Endothelial cell of umbilical vein (primary cell): ENCODE measurements around the gene NR1I3. TPM values are rescaled to one million over a fixed set of nuclear protein-coding genes. Genes with fewer than 3 reads are reported as not detected.
A peak's percentile ranks its signal among the peaks of the same experiment; 100 is the strongest.

Experiments used
- BruUV-seq: library from RNA; stranded (reverse); fragments of 400-500 nt; replicated peaks from 2 replicates; lab custom pipeline; 2021; lab: Mats Ljungman, UMichigan
- CTCF ChIA-PET: fragments of 300-600, 350-600 bp; sonication (Branson Sonifier 250); formaldehyde crosslinking; loops from one replicate; lab custom pipeline; 2021; ENCODE audit warnings: antibody characterized with exemption, inconsistent platforms; lab: Charles Lee
- POLR2A ChIA-PET: fragments of 300-600, 350-600 bp; sonication (Branson Sonifier 250); formaldehyde crosslinking; loops from one replicate; lab custom pipeline; 2021; ENCODE audit warnings: antibody characterized with exemption, inconsistent platforms; lab: Charles Lee
- DNase-seq: peaks from one replicate; pipeline ENCODE4 v3.0.0-alpha.2; 2011; ENCODE audit warnings: low read depth, low spot score
- FAIRE-seq: peaks from 2 replicates; lab custom pipeline; 2011; peaks lifted over from hg19 to GRCh38; lab: Jason Lieb, UNC
- H2AFZ ChIP-seq: 2 replicates; pipeline ENCODE4 v1.6.0; 2012; ENCODE audit warnings: low read depth, low read length, control low read depth, inconsistent platforms
- H3K27ac ChIP-seq: 2 replicates; pipeline ENCODE4 v1.5.1; 2011; ENCODE audit warnings: low read depth, mild to moderate bottlenecking, control low read depth, low read length, moderate library complexity; ENCODE audit not compliant: insufficient read depth
- H3K27me3 ChIP-seq, 2 experiments: 2 replicates each; pipeline versions ENCODE4 v1.6.0 to v1.6.1; 2011; ENCODE audit warnings: low read length in 2 of 2, mixed read lengths in 1 of 2; ENCODE audit not compliant: control insufficient read depth in 2 of 2, insufficient read depth in 2 of 2
- H3K36me3 ChIP-seq, 2 experiments: 2 replicates in 1 of 2; 3 replicates in 1 of 2; pipeline ENCODE4 v1.5.1; 2011; ENCODE audit warnings: low read length in 2 of 2, mild to moderate bottlenecking in 1 of 2, moderate library complexity in 1 of 2; ENCODE audit not compliant: control insufficient read depth in 2 of 2, insufficient read depth in 2 of 2; ENCODE audit errors: extremely low read depth in 1 of 2
- H3K4me1 ChIP-seq: 3 replicates; pipeline ENCODE4 v1.5.1; 2011; ENCODE audit warnings: mild to moderate bottlenecking, low read length; ENCODE audit not compliant: control insufficient read depth, insufficient read depth; ENCODE audit errors: extremely low read depth
- H3K4me2 ChIP-seq: 2 replicates; pipeline ENCODE4 v1.6.1; 2011; ENCODE audit warnings: low read length, control low read depth, mixed read lengths; ENCODE audit not compliant: insufficient read depth
- H3K4me3 ChIP-seq, 3 experiments: fragments of 200-600 bp in 1 of 3; sonication (generic), shearing (Covaris generic) in 1 of 3; replicated peaks in 1 of 3; 2 replicates each; pipeline ENCODE4 v1.5.1; 2011 to 2016; ENCODE audit warnings: control low read depth in 3 of 3, low read length in 3 of 3, mild to moderate bottlenecking in 2 of 3, inconsistent platforms in 1 of 3, low read depth in 1 of 3, moderate library complexity in 1 of 3; ENCODE audit not compliant: insufficient read depth in 1 of 3
- H3K79me2 ChIP-seq: 2 replicates; pipeline ENCODE4 v1.6.0; 2012; ENCODE audit warnings: low read length, inconsistent platforms; ENCODE audit not compliant: control insufficient read depth, insufficient read depth
- H3K9ac ChIP-seq: replicated peaks from 2 replicates; pipeline ENCODE3; 2011; ENCODE audit warnings: low read length, control low read depth; ENCODE audit not compliant: insufficient read depth; ENCODE audit errors: extremely low read depth
- H3K9me1 ChIP-seq: replicated peaks from 3 replicates; pipeline ENCODE4 v1.6.0; 2011; ENCODE audit warnings: mild to moderate bottlenecking, low read length; ENCODE audit not compliant: control insufficient read depth, insufficient read depth; ENCODE audit errors: extremely low read depth
- H3K9me3 ChIP-seq: replicated peaks from 2 replicates; pipeline ENCODE4 v1.5.1; 2012; ENCODE audit warnings: low read length, inconsistent platforms; ENCODE audit not compliant: control insufficient read depth, insufficient read depth
- H4K20me1 ChIP-seq: replicated peaks from 2 replicates; pipeline ENCODE3; 2011; ENCODE audit warnings: mild to moderate bottlenecking, low read length; ENCODE audit not compliant: control insufficient read depth, insufficient read depth; ENCODE audit errors: extremely low read depth
- CTCF ChIP-seq, 2 donors: IDR thresholded peaks; 1 replicate in 1 of 2; 2 replicates in 1 of 2; pipeline ENCODE4 v1.5.1; 2011; ENCODE audit warnings: low read length in 2 of 2, mild to moderate bottlenecking in 2 of 2, moderate library complexity in 2 of 2, control low read depth in 1 of 2, inconsistent platforms in 1 of 2, low read depth in 1 of 2; ENCODE audit not compliant: insufficient read depth in 1 of 2; ENCODE audit errors: extremely low read depth in 1 of 2
- EZH2 ChIP-seq: IDR thresholded peaks from 2 replicates; pipeline ENCODE4 v1.6.1; 2012; ENCODE audit warnings: borderline replicate concordance, low read depth, mild to moderate bottlenecking, moderate library complexity, low read length, inconsistent platforms; ENCODE audit not compliant: severe bottlenecking
- FOS ChIP-seq: IDR thresholded peaks from 2 replicates; pipeline ENCODE4 v1.6.1; 2011; ENCODE audit warnings: mild to moderate bottlenecking, low read length, moderate library complexity, borderline replicate concordance; ENCODE audit not compliant: insufficient read depth
- GATA2 ChIP-seq: IDR thresholded peaks from 2 replicates; pipeline ENCODE4 v1.7.0; 2011; ENCODE audit warnings: low read depth, mild to moderate bottlenecking, moderate library complexity, mixed read lengths, low read length; ENCODE audit not compliant: insufficient read length, insufficient read depth
- JUN ChIP-seq: IDR thresholded peaks from 2 replicates; pipeline ENCODE4 v1.6.1; 2011; ENCODE audit warnings: borderline replicate concordance, low read depth; ENCODE audit not compliant: insufficient read length, insufficient read depth
- MAX ChIP-seq: IDR thresholded peaks from 2 replicates; pipeline ENCODE4 v1.6.1; 2011; ENCODE audit not compliant: insufficient read depth, insufficient read length
- MYC ChIP-seq: IDR thresholded peaks from one replicate; pipeline ENCODE4 v1.6.1; 2011; ENCODE audit warnings: mild to moderate bottlenecking, low read depth, low read length
- POLR2A ChIP-seq: IDR thresholded peaks from 2 replicates; pipeline ENCODE4 v1.6.1; 2012; ENCODE audit warnings: low read depth, mild to moderate bottlenecking, control low read depth, low read length
- POLR2AphosphoS5 ChIP-seq: IDR thresholded peaks from 2 replicates; pipeline ENCODE4 v1.6.1; 2012; ENCODE audit warnings: low read depth, mild to moderate bottlenecking, control low read depth, low read length, moderate library complexity; ENCODE audit not compliant: insufficient read depth
- dilution Hi-C: fragments of 300-500 bp; cut with MboI; formaldehyde crosslinking; loops from one replicate; pipeline ENCODE4 v1.15.0; 2019; ENCODE audit warnings: low sequenced_read_pairs; ENCODE audit not compliant: extremely low pct_ligation_motif_present
- intact Hi-C: fragments of 100-400 bp; cut with micrococcal nuclease; formaldehyde crosslinking; loops from one replicate; pipeline ENCODE4 v1.10.0; 2022
- polyA plus RNA-seq, 4 experiments: library from polyadenylated mRNA; depleted of rRNA in 3 of 4; stranded (reverse) in 3 of 4; unstranded in 1 of 4; fragments of >200 nt; gene quantifications; 2 replicates each; pipeline versions ENCODE4 v1.2.1 to v1.2.3, GENCODE V29; 2011 to 2012; ENCODE audit warnings: missing spikeins in 1 of 4
- total RNA-seq: library from RNA; stranded (reverse); gene quantifications from 2 replicates; pipeline ENCODE4 v1.2.3, GENCODE V29; 2021

The NR1I3 gene
- total and polyA plus RNA-seq, 2 donors (not counting 3 experiments of a cell fraction or from before 2014, with no cell fraction given) = not detected

DNA sequence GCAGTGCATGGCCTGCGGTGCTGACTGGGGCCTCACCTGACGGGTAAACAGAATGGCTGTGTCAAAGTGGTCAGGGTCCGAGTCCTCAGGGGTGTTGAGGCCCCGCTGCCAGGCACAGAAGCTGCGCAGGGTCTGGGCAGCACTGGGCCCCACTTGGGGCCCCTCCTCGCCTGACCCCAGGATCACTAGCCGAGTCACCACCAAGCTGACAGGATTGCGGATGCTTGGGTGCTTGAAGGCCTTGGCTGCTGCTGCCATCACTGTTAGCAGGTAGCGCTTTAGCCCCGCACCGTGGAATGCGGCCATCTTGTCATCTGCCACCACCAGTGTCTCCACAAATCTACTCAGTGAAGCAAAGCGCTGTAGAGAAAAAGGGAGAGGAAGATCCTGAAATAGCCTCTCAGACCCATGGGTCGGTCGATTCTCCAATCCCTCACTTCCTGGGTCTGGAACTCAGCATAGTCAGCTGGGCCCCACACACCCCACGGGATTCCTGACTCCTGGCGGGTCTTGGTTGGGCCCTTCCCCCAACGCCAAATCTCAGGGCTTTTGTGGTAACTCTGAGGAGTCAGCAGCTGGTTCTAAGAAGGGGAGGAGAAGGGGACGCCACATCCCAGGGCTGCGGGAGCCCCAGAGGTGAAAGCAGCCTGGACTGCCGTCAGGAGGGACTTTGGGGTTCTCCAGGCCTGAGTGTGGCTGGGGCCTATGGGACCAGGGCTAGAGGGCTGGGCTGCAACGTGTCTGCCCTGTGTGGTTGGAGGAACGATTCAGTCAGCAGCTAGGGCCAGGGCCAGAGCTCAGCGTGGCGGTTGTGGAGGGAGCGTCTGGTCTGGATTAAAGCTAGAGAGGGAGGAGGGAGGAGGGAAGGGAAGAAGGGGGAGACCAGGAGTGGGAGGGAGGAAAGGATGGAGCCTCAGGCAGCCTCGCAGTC, 41.2 kb downstream of the NR1I3 start:
- H4K20me1 ChIP-seq = no peaks in the 10 kb centered on the region
- dilution Hi-C loops (no loop called here), intact Hi-C loops (no loop called here)
- H3K4me2 ChIP-seq = peak overlapping the region; percentile 47
- no peaks in the 10 kb centered on the region for H3K9me3 ChIP-seq
- no peak for TF ChIP-seq MAX
- no peak for TF ChIP-seq POLR2A
- no peak for TF ChIP-seq JUN
- no peak for TF ChIP-seq MYC
- TF ChIP-seq CTCF (IDR thresholded peaks at IDR 0.05; ENCODE audit: extremely low read depth in 1 of 2, insufficient read depth in 1 of 2, low read depth in 1 of 2, low read length in 2 of 2) = no peak
- no peak for TF ChIP-seq EZH2
- TF ChIP-seq FOS = no peak
- no peak for TF ChIP-seq GATA2
- TF ChIP-seq POLR2AphosphoS5 = no peak
- H2AFZ ChIP-seq = peak overlapping the region; percentile 1
- peak overlapping the region; percentile 42 for H3K9ac ChIP-seq
- peak overlapping the region; percentile 30 for H3K27ac ChIP-seq
- peak overlapping the region; percentile 26 to 51 (median 40) for H3K4me3 ChIP-seq
- peaks cover 54% of the 10 kb centered on the region for H3K4me1 ChIP-seq
- ChIA-PET CTCF (interaction anchor here (0.6 to 3.2 kb wide), 6 partner anchors 30 to 193 kb away, joined by 3 to 35 read pairs (median 6); partner anchors contain the start of genes PPOX and TOMM40L), POLR2A (no interaction called here)
- peaks cover 0 to 3% of the 10 kb centered on the region in 2 experiments for H3K36me3 ChIP-seq
- DNase-seq (peak; percentile 39), FAIRE-seq (no peak)
- no peaks in the 10 kb centered on the region for H3K9me1 ChIP-seq
- BruUV-seq = no TSS peak
- H3K79me2 ChIP-seq = peaks cover 34% of the 10 kb centered on the region
- H3K27me3 ChIP-seq = no peaks in the 10 kb centered on the region
